PFSK-1 (cell line): ENCODE data around the gene MYO16.

ENCODE experiments used
- FOXP2 ChIP-seq: optimal IDR thresholded peaks from 2 replicates; pipeline ENCODE3; 2011; ENCODE audit warnings: borderline replicate concordance, control low read depth, inconsistent platforms; ENCODE audit not compliant: insufficient read depth; ENCODE audit errors: extremely low read length, extremely low read depth
- POLR2AphosphoS5 ChIP-seq: IDR thresholded peaks from 2 replicates; pipeline ENCODE4 v1.6.1; 2012; ENCODE audit warnings: low read depth, mild to moderate bottlenecking, control low read depth, low read length, moderate library complexity
- SIN3A ChIP-seq: IDR thresholded peaks from 2 replicates; pipeline ENCODE4 v1.6.1; 2012; ENCODE audit warnings: mild to moderate bottlenecking, low read length, moderate library complexity, borderline replicate concordance; ENCODE audit not compliant: insufficient read depth
- TAF1 ChIP-seq: IDR thresholded peaks from 2 replicates; pipeline ENCODE4 v1.6.1; 2012; ENCODE audit warnings: low read length, control low read depth, borderline replicate concordance; ENCODE audit not compliant: insufficient read depth
- TF ChIP-seq, protein P1 (sequence below), 2 experiments: IDR thresholded peaks; 2 replicates each; pipeline versions ENCODE4 v1.6.1 to v1.8.0; 2011 to 2012; ENCODE audit warnings: low read depth in 2 of 2, low read length in 2 of 2, control low read depth in 1 of 2, inconsistent platforms in 1 of 2, mild to moderate bottlenecking in 1 of 2, moderate library complexity in 1 of 2; ENCODE audit not compliant: insufficient read depth in 1 of 2

Gene MYO16

DNA sequence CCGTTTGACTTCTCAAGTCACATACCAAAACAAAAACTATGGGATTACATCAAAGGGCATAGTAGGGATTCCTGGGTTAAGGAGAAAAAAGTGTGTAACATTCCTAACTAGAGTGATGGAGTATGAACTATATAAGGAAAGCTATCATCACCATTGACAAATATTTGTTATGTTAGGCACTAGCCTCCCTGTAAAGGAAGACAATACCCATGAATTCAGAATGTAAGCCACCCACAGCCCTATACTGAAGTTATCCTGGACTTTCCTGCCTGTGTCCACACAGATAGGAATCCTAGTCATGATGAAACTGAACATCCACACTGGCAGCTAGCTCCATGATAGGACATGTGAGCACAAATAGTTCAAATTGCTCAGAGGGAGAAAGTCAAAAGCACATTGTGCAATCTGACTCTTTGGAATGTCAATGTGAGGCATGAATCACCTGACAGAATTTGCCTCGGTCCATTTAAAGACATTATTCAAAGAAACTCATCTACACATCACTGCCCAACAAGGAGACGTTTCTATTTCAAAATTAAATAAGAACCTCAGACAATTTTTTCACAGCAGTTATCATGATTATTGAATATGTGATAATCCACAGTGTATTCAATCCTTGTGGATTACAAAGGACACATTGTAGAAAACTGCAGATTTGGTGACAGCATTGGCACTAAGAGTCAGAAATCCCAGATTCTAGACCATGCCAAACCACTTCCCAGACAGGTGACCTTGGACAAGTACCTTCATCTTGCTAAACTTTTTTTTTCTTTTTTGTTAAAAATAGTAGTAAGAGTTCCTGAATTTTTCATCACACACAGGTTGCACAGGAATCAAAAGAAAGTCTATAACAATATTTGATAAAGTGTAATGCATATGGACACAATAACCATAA, 627.7 kb downstream of the MYO16 start:
- TF ChIP-seq SIN3A = no peak
- no peak for TF ChIP-seq POLR2AphosphoS5
- TF ChIP-seq, protein P1, sequence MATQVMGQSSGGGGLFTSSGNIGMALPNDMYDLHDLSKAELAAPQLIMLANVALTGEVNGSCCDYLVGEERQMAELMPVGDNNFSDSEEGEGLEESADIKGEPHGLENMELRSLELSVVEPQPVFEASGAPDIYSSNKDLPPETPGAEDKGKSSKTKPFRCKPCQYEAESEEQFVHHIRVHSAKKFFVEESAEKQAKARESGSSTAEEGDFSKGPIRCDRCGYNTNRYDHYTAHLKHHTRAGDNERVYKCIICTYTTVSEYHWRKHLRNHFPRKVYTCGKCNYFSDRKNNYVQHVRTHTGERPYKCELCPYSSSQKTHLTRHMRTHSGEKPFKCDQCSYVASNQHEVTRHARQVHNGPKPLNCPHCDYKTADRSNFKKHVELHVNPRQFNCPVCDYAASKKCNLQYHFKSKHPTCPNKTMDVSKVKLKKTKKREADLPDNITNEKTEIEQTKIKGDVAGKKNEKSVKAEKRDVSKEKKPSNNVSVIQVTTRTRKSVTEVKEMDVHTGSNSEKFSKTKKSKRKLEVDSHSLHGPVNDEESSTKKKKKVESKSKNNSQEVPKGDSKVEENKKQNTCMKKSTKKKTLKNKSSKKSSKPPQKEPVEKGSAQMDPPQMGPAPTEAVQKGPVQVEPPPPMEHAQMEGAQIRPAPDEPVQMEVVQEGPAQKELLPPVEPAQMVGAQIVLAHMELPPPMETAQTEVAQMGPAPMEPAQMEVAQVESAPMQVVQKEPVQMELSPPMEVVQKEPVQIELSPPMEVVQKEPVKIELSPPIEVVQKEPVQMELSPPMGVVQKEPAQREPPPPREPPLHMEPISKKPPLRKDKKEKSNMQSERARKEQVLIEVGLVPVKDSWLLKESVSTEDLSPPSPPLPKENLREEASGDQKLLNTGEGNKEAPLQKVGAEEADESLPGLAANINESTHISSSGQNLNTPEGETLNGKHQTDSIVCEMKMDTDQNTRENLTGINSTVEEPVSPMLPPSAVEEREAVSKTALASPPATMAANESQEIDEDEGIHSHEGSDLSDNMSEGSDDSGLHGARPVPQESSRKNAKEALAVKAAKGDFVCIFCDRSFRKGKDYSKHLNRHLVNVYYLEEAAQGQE (IDR thresholded peaks at IDR 0.05; ENCODE audit: insufficient read depth in 1 of 2, low read depth in 2 of 2, low read length in 2 of 2) = no peak
- no peak for TF ChIP-seq TAF1
- TF ChIP-seq FOXP2 = no peak
